ENCODE measurements around the gene MC1R. TPM values are rescaled to one million over a fixed set of nuclear protein-coding genes. Genes with fewer than 3 reads are reported as not detected.
"Not testable (repeated sequence)": the region's sequence is repeated elsewhere in the genome, so short reads cannot be mapped to it uniquely, and the experiment has no call there.

MC1R gene
- total RNA-seq, 5 donors from 2014 or later (not counting 1 experiment from before 2014, with no cell fraction given), result 11.7 to 13.7 (median 12.9) TPM

DNA sequence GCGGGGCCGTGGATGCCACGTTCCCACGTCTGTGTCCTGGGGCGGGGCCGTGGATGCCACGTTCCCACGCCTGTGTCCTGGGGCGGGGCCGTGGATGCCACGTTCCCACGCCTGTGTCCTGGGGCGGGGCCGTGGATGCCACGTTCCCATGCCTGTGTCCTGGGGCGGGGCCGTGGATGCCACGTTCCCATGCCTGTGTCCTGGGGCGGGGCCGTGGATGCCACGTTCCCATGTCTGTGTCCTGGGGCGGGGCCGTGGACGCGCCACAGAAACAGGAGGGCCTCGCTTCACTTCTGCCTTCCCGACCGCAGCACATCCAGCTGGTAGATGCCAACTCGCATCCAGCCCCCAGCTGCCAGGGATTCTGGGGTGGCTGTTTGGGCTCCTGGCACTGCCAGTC is 15.4 kb downstream of the MC1R start:
- whole genome bisulfite sequencing (ENCODE audit: insufficient coverage), result 95% methylated on average over 17 of the region's 29 CpGs
- not testable (repeated sequence) for H3K9me3 Mint-ChIP-seq

DNA sequence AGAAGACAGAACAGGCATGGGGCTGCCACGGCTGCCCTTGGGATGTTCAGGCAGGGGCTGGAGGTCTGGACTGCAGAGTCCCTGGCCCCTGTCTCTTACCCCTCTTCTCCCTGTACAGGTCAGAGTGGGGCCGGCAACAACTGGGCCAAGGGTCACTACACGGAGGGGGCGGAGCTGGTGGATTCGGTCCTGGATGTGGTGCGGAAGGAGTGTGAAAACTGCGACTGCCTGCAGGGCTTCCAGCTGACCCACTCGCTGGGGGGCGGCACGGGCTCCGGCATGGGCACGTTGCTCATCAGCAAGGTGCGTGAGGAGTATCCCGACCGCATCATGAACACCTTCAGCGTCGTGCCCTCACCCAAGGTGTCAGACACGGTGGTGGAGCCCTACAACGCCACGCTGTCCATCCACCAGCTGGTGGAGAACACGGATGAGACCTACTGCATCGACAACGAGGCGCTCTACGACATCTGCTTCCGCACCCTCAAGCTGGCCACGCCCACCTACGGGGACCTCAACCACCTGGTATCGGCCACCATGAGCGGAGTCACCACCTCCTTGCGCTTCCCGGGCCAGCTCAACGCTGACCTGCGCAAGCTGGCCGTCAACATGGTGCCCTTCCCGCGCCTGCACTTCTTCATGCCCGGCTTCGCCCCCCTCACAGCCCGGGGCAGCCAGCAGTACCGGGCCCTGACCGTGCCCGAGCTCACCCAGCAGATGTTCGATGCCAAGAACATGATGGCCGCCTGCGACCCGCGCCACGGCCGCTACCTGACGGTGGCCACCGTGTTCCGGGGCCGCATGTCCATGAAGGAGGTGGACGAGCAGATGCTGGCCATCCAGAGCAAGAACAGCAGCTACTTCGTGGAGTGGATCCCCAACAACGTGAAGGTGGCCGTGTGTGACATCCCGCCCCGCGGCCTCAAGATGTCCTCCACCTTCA is 16.2 kb downstream of the MC1R start:
- H3K9me3 Mint-ChIP-seq, result no peaks in the 10 kb centered on the region
- DNase-seq, result no peak
- H3K4me1 ChIP-seq (ENCODE audit: control insufficient read depth in 1 of 2, extremely low read depth in 1 of 2, insufficient read depth in 2 of 2, low read length in 2 of 2), result no peaks in the 10 kb centered on the region
- H3K27ac Mint-ChIP-seq, result no peak overlapping the region
- H3K27ac ChIP-seq (ENCODE audit: low read length), result no peak overlapping the region
- H3K9me3 ChIP-seq, result no peaks in the 10 kb centered on the region
- ChIA-PET CTCF (interaction anchor here in 1 of 2 donors (0.6 kb wide), 1 partner anchor 28 kb away, joined by 4 read pairs; no protein-coding TSS in a partner anchor), POLR2A (no interaction called here)
- H3K36me3 ChIP-seq (ENCODE audit: control insufficient read depth in 2 of 2, extremely low read depth in 1 of 2, insufficient read depth in 1 of 2, low read length in 1 of 2), result no peaks in the 10 kb centered on the region
- ATAC-seq (replicated peaks in 1 of 4), result no peak
- H3K27me3 ChIP-seq (replicated peaks in 1 of 2; ENCODE audit: control insufficient read depth in 2 of 2, extremely low read depth in 1 of 2, insufficient read depth in 2 of 2, low read length in 1 of 2), result peaks cover 0 to 38% of the 10 kb centered on the region in 2 experiments
- H3K36me3 Mint-ChIP-seq, result no peaks in the 10 kb centered on the region
- H3K27me3 Mint-ChIP-seq, result peaks cover 3 to 25% of the 10 kb centered on the region in 2 donors
- no peaks in the 10 kb centered on the region for H3K4me1 Mint-ChIP-seq
- WGBS (ENCODE audit: insufficient coverage), result 94% methylated on average over 50 of the region's 61 CpGs
- H3K4me3 Mint-ChIP-seq, result no peak overlapping the region
- no peak overlapping the region for H3K4me3 ChIP-seq (ENCODE audit: control insufficient read depth in 1 of 2, extremely low read depth in 1 of 2, low read length in 1 of 2)

More for the DNA sequence above, 15.4 kb downstream of the MC1R start:
- ATAC-seq (replicated peaks in 1 of 4); H3K4me3 Mint-ChIP-seq; H3K36me3 ChIP-seq (ENCODE audit: control insufficient read depth in 2 of 2, extremely low read depth in 1 of 2, insufficient read depth in 1 of 2, low read length in 1 of 2); DNase-seq; H3K4me3 ChIP-seq (ENCODE audit: control insufficient read depth in 1 of 2, extremely low read depth in 1 of 2, low read length in 1 of 2); H3K9me3 ChIP-seq; CTCF ChIA-PET; H3K27ac ChIP-seq (ENCODE audit: low read length); H3K4me1 ChIP-seq (ENCODE audit: control insufficient read depth in 1 of 2, extremely low read depth in 1 of 2, insufficient read depth in 2 of 2, low read length in 2 of 2); POLR2A ChIA-PET; H3K36me3 Mint-ChIP-seq; H3K27ac Mint-ChIP-seq; H3K4me1 Mint-ChIP-seq: not testable (repeated sequence)
- H3K27me3 ChIP-seq (replicated peaks in 1 of 2; ENCODE audit: control insufficient read depth in 2 of 2, extremely low read depth in 1 of 2, insufficient read depth in 2 of 2, low read length in 1 of 2), result peaks cover 0 to 43% of the 10 kb centered on the region in 2 experiments
- H3K27me3 Mint-ChIP-seq, result peaks cover 7 to 30% of the 10 kb centered on the region in 2 donors

DNA sequence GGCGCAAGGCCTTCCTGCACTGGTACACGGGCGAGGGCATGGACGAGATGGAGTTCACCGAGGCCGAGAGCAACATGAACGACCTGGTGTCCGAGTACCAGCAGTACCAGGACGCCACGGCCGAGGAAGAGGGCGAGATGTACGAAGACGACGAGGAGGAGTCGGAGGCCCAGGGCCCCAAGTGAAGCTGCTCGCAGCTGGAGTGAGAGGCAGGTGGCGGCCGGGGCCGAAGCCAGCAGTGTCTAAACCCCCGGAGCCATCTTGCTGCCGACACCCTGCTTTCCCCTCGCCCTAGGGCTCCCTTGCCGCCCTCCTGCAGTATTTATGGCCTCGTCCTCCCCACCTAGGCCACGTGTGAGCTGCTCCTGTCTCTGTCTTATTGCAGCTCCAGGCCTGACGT is 17.0 kb downstream of the MC1R start:
- 93% methylated on average over 20 of the region's 27 CpGs for WGBS (ENCODE audit: insufficient coverage)
- POLR2A ChIA-PET, result not testable (repeated sequence)

DNA sequence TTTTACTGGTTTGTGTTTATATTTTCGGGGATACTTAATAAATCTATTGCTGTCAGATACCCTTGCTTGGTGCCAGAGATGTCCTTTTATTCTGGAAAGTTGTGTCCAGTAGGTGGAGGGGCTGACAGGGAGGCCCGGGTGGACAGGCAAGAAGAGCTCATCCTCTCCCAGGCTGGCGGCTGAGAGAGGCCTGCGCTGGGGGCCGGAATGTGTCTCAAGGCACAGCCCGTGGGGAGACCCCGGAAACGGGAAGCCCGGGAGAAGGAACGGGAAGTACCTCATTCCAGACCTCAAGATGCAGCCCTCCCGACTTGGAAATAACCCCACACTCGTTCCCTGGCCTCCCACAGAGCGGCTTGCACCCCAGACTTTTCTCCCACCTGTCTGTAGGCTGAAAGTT is 17.4 kb downstream of the MC1R start:
- POLR2A ChIA-PET, result no interaction called here
- Mint-ChIP-seq H3K27me3 (peaks cover 0 to 14% of the 10 kb centered on the region in 2 donors), H3K4me1 (no peaks in the 10 kb centered on the region), H3K4me3 (no peak overlapping the region), H3K36me3 (no peaks in the 10 kb centered on the region), H3K9me3 (no peaks in the 10 kb centered on the region), H3K27ac (no peak overlapping the region)
- WGBS (ENCODE audit: insufficient coverage), result 75% methylated on average over 10 of the region's 13 CpGs
- Histone ChIP-seq H3K27ac (ENCODE audit: low read length) (no peak overlapping the region), H3K4me1 (ENCODE audit: control insufficient read depth in 1 of 2, extremely low read depth in 1 of 2, insufficient read depth in 2 of 2, low read length in 2 of 2) (no peaks in the 10 kb centered on the region), H3K9me3 (no peaks in the 10 kb centered on the region), H3K36me3 (ENCODE audit: control insufficient read depth in 2 of 2, extremely low read depth in 1 of 2, insufficient read depth in 1 of 2, low read length in 1 of 2) (no peaks in the 10 kb centered on the region), H3K27me3 (replicated peaks in 1 of 2; ENCODE audit: control insufficient read depth in 2 of 2, extremely low read depth in 1 of 2, insufficient read depth in 2 of 2, low read length in 1 of 2) (peaks cover 0 to 30% of the 10 kb centered on the region in 2 experiments), H3K4me3 (ENCODE audit: control insufficient read depth in 1 of 2, extremely low read depth in 1 of 2, low read length in 1 of 2) (no peak overlapping the region)
- no peak for DNase-seq
- CTCF ChIA-PET, result no interaction called here
- no peak for ATAC-seq (replicated peaks in 1 of 4)

More for the DNA sequence above, 17.0 kb downstream of the MC1R start:
- not testable (repeated sequence) for DNase-seq; H3K9me3 Mint-ChIP-seq; H3K9me3 ChIP-seq; H3K36me3 ChIP-seq (ENCODE audit: control insufficient read depth in 2 of 2, extremely low read depth in 1 of 2, insufficient read depth in 1 of 2, low read length in 1 of 2); H3K4me3 Mint-ChIP-seq; H3K27ac Mint-ChIP-seq; H3K36me3 Mint-ChIP-seq; H3K4me1 Mint-ChIP-seq; H3K4me3 ChIP-seq (ENCODE audit: control insufficient read depth in 1 of 2, extremely low read depth in 1 of 2, low read length in 1 of 2); H3K27ac ChIP-seq (ENCODE audit: low read length); H3K4me1 ChIP-seq (ENCODE audit: control insufficient read depth in 1 of 2, extremely low read depth in 1 of 2, insufficient read depth in 2 of 2, low read length in 2 of 2); ATAC-seq (replicated peaks in 1 of 4)
- peaks cover 0 to 32% of the 10 kb centered on the region in 2 experiments for H3K27me3 ChIP-seq (replicated peaks in 1 of 2; ENCODE audit: control insufficient read depth in 2 of 2, extremely low read depth in 1 of 2, insufficient read depth in 2 of 2, low read length in 1 of 2)
- CTCF ChIA-PET, result interaction anchor here in 1 of 2 donors (0.6 kb wide), 1 partner anchor 29 kb away, joined by 4 read pairs; no protein-coding TSS in a partner anchor
- H3K27me3 Mint-ChIP-seq, result peaks cover 0 to 18% of the 10 kb centered on the region in 2 donors

DNA sequence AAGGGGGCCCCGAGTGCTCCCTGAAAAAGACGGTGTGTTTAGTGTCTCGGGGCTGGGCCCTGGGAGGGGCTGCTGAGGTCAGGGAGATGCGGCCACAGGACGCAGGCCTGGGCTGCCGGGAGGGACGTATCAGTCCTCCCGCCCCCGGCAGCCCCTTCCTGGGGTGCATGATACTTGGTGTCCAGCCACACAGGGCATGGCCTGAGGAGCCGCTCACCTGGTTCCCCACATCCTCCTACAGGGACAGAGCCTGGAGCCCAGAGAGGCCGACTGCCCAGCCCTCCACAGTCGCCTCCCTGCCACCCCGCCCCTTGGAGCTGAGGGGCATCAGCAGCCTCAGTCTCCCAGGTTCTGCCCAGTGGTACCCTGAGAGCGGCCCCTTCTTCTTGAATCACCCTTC is 17.8 kb downstream of the MC1R start:
- H3K27me3 ChIP-seq (replicated peaks in 1 of 2; ENCODE audit: control insufficient read depth in 2 of 2, extremely low read depth in 1 of 2, insufficient read depth in 2 of 2, low read length in 1 of 2), result peaks cover 0 to 26% of the 10 kb centered on the region in 2 experiments
- DNase-seq (no peak), ATAC-seq (replicated peaks in 1 of 4) (no peak)
- no peak overlapping the region for H3K4me3 ChIP-seq (ENCODE audit: control insufficient read depth in 1 of 2, extremely low read depth in 1 of 2, low read length in 1 of 2)
- H3K9me3 ChIP-seq, result no peaks in the 10 kb centered on the region
- Mint-ChIP-seq H3K4me3 (no peak overlapping the region), H3K36me3 (no peaks in the 10 kb centered on the region), H3K4me1 (no peaks in the 10 kb centered on the region), H3K27ac (no peak overlapping the region), H3K9me3 (no peaks in the 10 kb centered on the region), H3K27me3 (peaks cover 0 to 10% of the 10 kb centered on the region in 2 donors)
- H3K27ac ChIP-seq (ENCODE audit: low read length), result no peak overlapping the region
- WGBS (ENCODE audit: insufficient coverage), result 91% methylated on average over 12 of the region's 14 CpGs
- no peaks in the 10 kb centered on the region for H3K4me1 ChIP-seq (ENCODE audit: control insufficient read depth in 1 of 2, extremely low read depth in 1 of 2, insufficient read depth in 2 of 2, low read length in 2 of 2)
- ChIA-PET CTCF (no interaction called here), POLR2A (no interaction called here)
- no peaks in the 10 kb centered on the region for H3K36me3 ChIP-seq (ENCODE audit: control insufficient read depth in 2 of 2, extremely low read depth in 1 of 2, insufficient read depth in 1 of 2, low read length in 1 of 2)

DNA sequence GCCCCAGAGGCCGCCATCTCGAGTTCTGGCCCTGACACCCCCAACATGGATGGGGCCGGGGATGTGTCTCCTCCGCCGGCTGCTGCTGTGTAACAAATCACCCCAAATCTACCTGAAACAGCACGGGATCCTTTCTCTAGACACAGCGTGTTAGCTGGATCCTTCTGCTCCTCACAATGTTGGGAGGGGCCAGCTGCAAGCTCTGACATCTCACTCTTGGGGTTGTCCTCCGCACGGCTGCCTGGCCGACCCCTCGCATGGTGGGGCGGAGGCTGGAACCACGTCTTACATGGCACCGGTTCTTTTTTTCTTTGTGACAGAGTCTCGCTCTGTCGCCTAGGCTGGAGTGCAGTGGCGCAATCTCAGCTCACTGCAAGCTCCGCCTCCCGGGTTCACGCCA is 18.3 kb downstream of the MC1R start:
- POLR2A ChIA-PET, result no interaction called here
- Mint-ChIP-seq H3K27me3 (peaks cover 0 to 12% of the 10 kb centered on the region in 2 donors), H3K4me1 (no peaks in the 10 kb centered on the region), H3K36me3 (no peaks in the 10 kb centered on the region), H3K4me3 (no peak overlapping the region), H3K27ac (no peak overlapping the region), H3K9me3 (no peaks in the 10 kb centered on the region)
- H3K9me3 ChIP-seq, result no peaks in the 10 kb centered on the region
- WGBS (ENCODE audit: insufficient coverage), result 90% methylated on average over 14 of the region's 20 CpGs
- ATAC-seq (replicated peaks in 1 of 4) (no peak), DNase-seq (no peak)
- no peak overlapping the region for H3K27ac ChIP-seq (ENCODE audit: low read length)
- no peaks in the 10 kb centered on the region for H3K4me1 ChIP-seq (ENCODE audit: control insufficient read depth in 1 of 2, extremely low read depth in 1 of 2, insufficient read depth in 2 of 2, low read length in 2 of 2)
- H3K4me3 ChIP-seq (ENCODE audit: control insufficient read depth in 1 of 2, extremely low read depth in 1 of 2, low read length in 1 of 2), result no peak overlapping the region
- H3K27me3 ChIP-seq (replicated peaks in 1 of 2; ENCODE audit: control insufficient read depth in 2 of 2, extremely low read depth in 1 of 2, insufficient read depth in 2 of 2, low read length in 1 of 2), result peaks cover 0 to 22% of the 10 kb centered on the region in 2 experiments
- CTCF ChIA-PET, result no interaction called here
- H3K36me3 ChIP-seq (ENCODE audit: control insufficient read depth in 2 of 2, extremely low read depth in 1 of 2, insufficient read depth in 1 of 2, low read length in 1 of 2), result no peaks in the 10 kb centered on the region
